Ishikawa (cell line): ENCODE data around the gene VRK3.
"Not testable (repeated sequence)": the region's sequence is repeated elsewhere in the genome, so short reads cannot be mapped to it uniquely, and the experiment has no call there.

Source experiments
- CEBPB ChIP-seq: IDR thresholded peaks from 2 replicates; pipeline ENCODE4 v1.6.1; 2012
- CREB1 ChIP-seq: IDR thresholded peaks from 2 replicates; pipeline ENCODE4 v1.6.1; 2012; ENCODE audit warnings: low read depth
- EGR1 ChIP-seq: IDR thresholded peaks from 2 replicates; pipeline ENCODE4 v1.6.1; 2012
- EP300 ChIP-seq: IDR thresholded peaks from 2 replicates; pipeline ENCODE4 v1.6.1; 2012; ENCODE audit warnings: borderline replicate concordance
- FOXM1 ChIP-seq: IDR thresholded peaks from 2 replicates; pipeline ENCODE4 v1.6.1; 2012; ENCODE audit warnings: low read depth, borderline replicate concordance
- NFIC ChIP-seq: IDR thresholded peaks from 2 replicates; pipeline ENCODE4 v1.6.1; 2012
- RAD21 ChIP-seq: IDR thresholded peaks from 2 replicates; pipeline ENCODE4 v1.6.1; 2012; ENCODE audit warnings: low read depth
- REST ChIP-seq: IDR thresholded peaks from 2 replicates; pipeline ENCODE4 v1.6.1; 2012; ENCODE audit warnings: low read depth, mild to moderate bottlenecking
- TAF1 ChIP-seq: IDR thresholded peaks from 2 replicates; pipeline ENCODE4 v1.6.1; 2012; ENCODE audit warnings: low read depth, mild to moderate bottlenecking
- TCF12 ChIP-seq: IDR thresholded peaks from 2 replicates; pipeline ENCODE4 v1.6.1; 2012; ENCODE audit warnings: low read depth
- TEAD4 ChIP-seq: IDR thresholded peaks from 2 replicates; pipeline ENCODE4 v1.6.1; 2012
- YY1 ChIP-seq: IDR thresholded peaks from 2 replicates; pipeline ENCODE4 v1.6.1; 2012; ENCODE audit warnings: low read depth
- ZBTB7A ChIP-seq: IDR thresholded peaks from 2 replicates; pipeline ENCODE4 v1.6.1; 2012; ENCODE audit warnings: low read depth
- TF ChIP-seq, protein P1 (sequence below): IDR thresholded peaks from 2 replicates; pipeline ENCODE4 v1.6.1; 2012
- TF ChIP-seq, protein P2 (sequence below): IDR thresholded peaks from 2 replicates; pipeline ENCODE4 v1.6.1; 2012

The VRK3 gene

DNA sequence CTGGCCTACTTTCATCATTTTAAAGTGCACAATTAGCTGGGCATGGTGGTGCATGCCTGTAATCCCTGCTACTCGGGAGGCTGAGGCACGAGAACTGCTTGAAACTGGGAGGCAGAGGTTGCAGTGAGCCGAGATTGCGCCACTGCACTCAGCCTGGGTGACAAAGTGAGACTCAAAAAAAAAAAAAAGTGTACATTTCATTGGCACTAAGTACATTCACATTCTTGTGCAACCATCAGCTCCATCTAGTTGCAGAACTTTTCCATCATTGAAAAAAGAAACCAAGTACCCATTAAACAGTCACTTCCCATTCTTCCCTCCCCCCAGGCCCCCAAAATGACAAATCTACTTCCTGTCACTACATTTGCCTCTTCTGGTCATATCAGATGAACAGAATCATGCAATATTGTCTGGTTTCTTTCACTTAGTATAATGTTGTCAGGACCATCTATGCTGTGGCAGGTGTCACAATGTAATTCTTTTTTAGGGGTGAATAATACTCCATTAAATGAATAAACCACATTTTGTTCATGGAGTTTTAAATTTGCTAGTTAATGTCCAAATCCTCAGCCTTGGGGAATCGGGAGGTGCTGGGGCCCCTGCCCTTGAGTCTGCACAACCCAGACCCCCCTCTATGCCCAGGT is 56.8 kb downstream of the VRK3 start:
- TF ChIP-seq NFIC, result no peak
- TF ChIP-seq, protein P1, sequence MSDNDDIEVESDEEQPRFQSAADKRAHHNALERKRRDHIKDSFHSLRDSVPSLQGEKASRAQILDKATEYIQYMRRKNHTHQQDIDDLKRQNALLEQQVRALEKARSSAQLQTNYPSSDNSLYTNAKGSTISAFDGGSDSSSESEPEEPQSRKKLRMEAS, result no peak
- TF ChIP-seq EP300, result no peak
- TF ChIP-seq REST, result no peak
- TF ChIP-seq YY1, result no peak

DNA sequence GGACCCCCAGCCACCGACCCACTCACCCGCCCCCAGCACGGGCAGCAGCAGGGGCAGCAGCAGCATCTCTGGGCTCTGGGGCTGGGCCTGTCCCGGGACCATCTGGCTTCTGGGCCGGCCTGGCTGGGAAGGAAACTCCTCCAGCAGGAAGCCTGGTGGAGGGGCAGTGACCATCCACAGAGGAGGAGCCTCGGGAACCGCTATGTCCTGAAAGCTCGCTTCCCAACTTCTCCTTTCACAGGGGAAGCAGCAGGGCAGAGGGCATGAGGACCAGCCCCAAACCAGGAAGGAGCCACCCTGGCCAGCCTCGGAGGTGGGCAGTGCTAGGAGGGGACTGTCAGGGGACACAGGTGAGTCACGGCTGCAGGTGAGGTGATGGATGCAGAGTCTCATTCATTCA is 64.2 kb downstream of the VRK3 start, which contains the start of gene SIGLEC11:
Gene SIGLEC11, minus strand, starts transcription at position 193 of the 400 bp plus-strand sequence. Its CDS starts 91 bp downstream, at position 102.
- not testable (repeated sequence) for TF ChIP-seq EP300, NFIC, EGR1

- no peak for TF ChIP-seq CREB1
- no peak for TF ChIP-seq TAF1
- no peak for TF ChIP-seq ZBTB7A
- no peak for TF ChIP-seq YY1
- TF ChIP-seq TCF12, result no peak
- TF ChIP-seq, protein P2, sequence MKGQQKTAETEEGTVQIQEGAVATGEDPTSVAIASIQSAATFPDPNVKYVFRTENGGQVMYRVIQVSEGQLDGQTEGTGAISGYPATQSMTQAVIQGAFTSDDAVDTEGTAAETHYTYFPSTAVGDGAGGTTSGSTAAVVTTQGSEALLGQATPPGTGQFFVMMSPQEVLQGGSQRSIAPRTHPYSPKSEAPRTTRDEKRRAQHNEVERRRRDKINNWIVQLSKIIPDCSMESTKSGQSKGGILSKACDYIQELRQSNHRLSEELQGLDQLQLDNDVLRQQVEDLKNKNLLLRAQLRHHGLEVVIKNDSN, result no peak
- no peak for TF ChIP-seq EGR1
- no peak for TF ChIP-seq FOXM1
- TF ChIP-seq, protein P1, result no peak
- TF ChIP-seq EP300, result no peak
- no peak for TF ChIP-seq NFIC
- no peak for TF ChIP-seq TEAD4
- no peak for TF ChIP-seq REST
- no peak for TF ChIP-seq RAD21
- TF ChIP-seq CEBPB, result no peak
These were observed 67.8 kb downstream of the VRK3 start for GRCh38 chr19:49957262-49957915.

- TF ChIP-seq REST (no peak), FOXM1 (no peak), EP300 (no peak)
These were observed 69.1 kb downstream of the VRK3 start for GRCh38 chr19:49956115-49956495.

DNA sequence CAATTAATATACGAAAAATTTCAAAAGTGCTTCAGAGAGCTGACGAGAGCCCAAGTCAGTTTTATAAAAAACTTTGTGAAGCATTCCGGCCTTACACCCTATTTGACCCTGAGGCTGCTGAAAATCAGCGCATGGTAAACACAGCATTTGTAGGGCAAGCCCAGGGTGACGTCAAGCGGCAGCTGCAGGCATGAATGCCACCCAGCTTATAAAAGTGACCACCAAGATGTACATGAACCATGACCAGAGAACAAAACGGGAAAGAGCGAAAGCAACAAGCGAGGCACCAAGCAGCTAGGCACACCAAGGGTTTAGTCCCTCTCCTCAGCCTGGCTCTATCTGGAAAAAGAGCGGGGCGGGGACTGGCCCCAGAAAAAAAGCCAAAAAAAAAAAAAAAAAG is 70.2 kb downstream of the VRK3 start:
- TF ChIP-seq, protein P2, result no peak
- TF ChIP-seq TEAD4 (no peak), EGR1 (no peak), FOXM1 (no peak), CREB1 (no peak), RAD21 (no peak), EP300 (no peak), CEBPB (no peak), TAF1 (no peak), TCF12 (no peak), NFIC (no peak), YY1 (no peak), REST (no peak)
- TF ChIP-seq, protein P1, result no peak
